Measurements from ENCODE around the gene ZFC3H1. TPM values are rescaled to one million over a fixed set of nuclear protein-coding genes. Genes with fewer than 3 reads are reported as not detected.

The ZFC3H1 gene
- polyA plus RNA-seq, 3 donors, result 12.5 to 57.0 (median 16.3) TPM

- TF ChIP-seq CTCF (IDR thresholded peaks at IDR 0.05), result no peak
- H3K27me3 ChIP-seq (ENCODE audit: control insufficient read depth in 2 of 2, insufficient read depth in 2 of 2, low read length in 2 of 2), result no peaks in the 10 kb centered on the region
- H3K9me3 Mint-ChIP-seq, result no peaks in the 10 kb centered on the region
- peaks cover 0 to 3% (median 0%) of the 10 kb centered on the region in 3 donors for H3K27me3 Mint-ChIP-seq (ENCODE audit: low read depth in 3 of 3)
- no peak overlapping the region for H3K9ac ChIP-seq (ENCODE audit: insufficient read depth, low read length, poor library complexity, severe bottlenecking)
- no peaks in the 10 kb centered on the region for H3K4me1 ChIP-seq (ENCODE audit: control insufficient read depth in 1 of 2, insufficient read depth in 2 of 2, low read length in 2 of 2)
- no peaks in the 10 kb centered on the region for H3K9me3 ChIP-seq (replicated peaks in 1 of 2; ENCODE audit: control insufficient read depth in 1 of 2, insufficient read depth in 1 of 2, low read length in 2 of 2)
- 0% methylated on average over 1 of the region's 6 CpGs for WGBS (ENCODE audit: insufficient coverage)
- H3K4me3 ChIP-seq (replicated peaks in 1 of 3; ENCODE audit: low read depth in 2 of 3, low read length in 3 of 3), result no peak overlapping the region
- H4K20me1 ChIP-seq (ENCODE audit: insufficient read depth, low read length), result peaks cover 27% of the 10 kb centered on the region
- H3K27ac ChIP-seq (ENCODE audit: low read depth in 1 of 2, low read length in 2 of 2), result peak overlapping the region in 1 of 2 donors; percentile 60
- H3K27ac Mint-ChIP-seq, result peak overlapping the region in 6 of 7 donors; percentile 45 to 86 (median 55)
- peaks cover 4% of the 10 kb centered on the region for H3K4me1 Mint-ChIP-seq
- no peak overlapping the region for H2AFZ ChIP-seq (ENCODE audit: insufficient read depth, low read depth, low read length, poor library complexity, severe bottlenecking)
- peaks cover 84 to 87% of the 10 kb centered on the region in 2 donors for H3K36me3 Mint-ChIP-seq
- intact Hi-C loops (cut with micrococcal nuclease), result no loop called here
- no peak overlapping the region for H3K4me3 Mint-ChIP-seq
- DNase-seq, result peak; percentile 26 to 54 (median 44)
- H3K36me3 ChIP-seq (replicated peaks in 1 of 2; ENCODE audit: control insufficient read depth in 1 of 2, insufficient read depth in 2 of 2, low read length in 2 of 2), result peaks cover 88 to 93% of the 10 kb centered on the region in 2 donors
- no peaks in the 10 kb centered on the region for H3K79me2 ChIP-seq (ENCODE audit: insufficient read depth, low read length)
- H3K4me2 ChIP-seq (replicated peaks; ENCODE audit: extremely low read depth, low read length, poor library complexity, severe bottlenecking), result no peak overlapping the region
These were observed 53.4 kb downstream of the ZFC3H1 start for GRCh38 chr12:71610031-71610795.

- H3K27ac Mint-ChIP-seq, result peak overlapping the region in 1 of 7 donors; percentile 67
- no peak overlapping the region for H2AFZ ChIP-seq (ENCODE audit: insufficient read depth, low read depth, low read length, poor library complexity, severe bottlenecking)
These were observed 55.9 kb downstream of the ZFC3H1 start for GRCh38 chr12:71607494-71608330.

More at GRCh38 chr12:71607494-71608330, 55.9 kb downstream of the ZFC3H1 start:
- TF ChIP-seq CTCF (IDR thresholded peaks at IDR 0.05), result no peak
- intact Hi-C loops (cut with micrococcal nuclease), result no loop called here
- Mint-ChIP-seq H3K9me3 (no peaks in the 10 kb centered on the region), H3K27me3 (ENCODE audit: low read depth in 3 of 3) (peaks cover 0 to 3% (median 1%) of the 10 kb centered on the region in 3 donors), H3K36me3 (peaks cover 66 to 73% of the 10 kb centered on the region in 2 donors), H3K4me3 (no peak overlapping the region), H3K4me1 (peaks cover 4% of the 10 kb centered on the region)
- H3K27me3 ChIP-seq (ENCODE audit: control insufficient read depth in 2 of 2, insufficient read depth in 2 of 2, low read length in 2 of 2), result no peaks in the 10 kb centered on the region
- peaks cover 25% of the 10 kb centered on the region for H4K20me1 ChIP-seq (ENCODE audit: insufficient read depth, low read length)
- H3K27ac ChIP-seq (ENCODE audit: low read depth in 1 of 2, low read length in 2 of 2), result no peak overlapping the region
- no peaks in the 10 kb centered on the region for H3K4me1 ChIP-seq (ENCODE audit: control insufficient read depth in 1 of 2, insufficient read depth in 2 of 2, low read length in 2 of 2)
- no peak overlapping the region for H3K9ac ChIP-seq (ENCODE audit: insufficient read depth, low read length, poor library complexity, severe bottlenecking)
- no peaks in the 10 kb centered on the region for H3K79me2 ChIP-seq (ENCODE audit: insufficient read depth, low read length)
- DNase-seq, result no peak
- peaks cover 63 to 68% of the 10 kb centered on the region in 2 donors for H3K36me3 ChIP-seq (replicated peaks in 1 of 2; ENCODE audit: control insufficient read depth in 1 of 2, insufficient read depth in 2 of 2, low read length in 2 of 2)
- H3K4me3 ChIP-seq (replicated peaks in 1 of 3; ENCODE audit: low read depth in 2 of 3, low read length in 3 of 3), result no peak overlapping the region
- WGBS (ENCODE audit: insufficient coverage), result 100% methylated on average over 1 of the region's 4 CpGs
- H3K4me2 ChIP-seq (replicated peaks; ENCODE audit: extremely low read depth, low read length, poor library complexity, severe bottlenecking), result no peak overlapping the region
- H3K9me3 ChIP-seq (replicated peaks in 1 of 2; ENCODE audit: control insufficient read depth in 1 of 2, insufficient read depth in 1 of 2, low read length in 2 of 2), result no peaks in the 10 kb centered on the region

Measured in CD14-positive monocyte (primary cell).